Measurements from ENCODE around the gene ST6GAL1.
"Not testable (repeated sequence)": the region's sequence is repeated elsewhere in the genome, so short reads cannot be mapped to it uniquely, and the experiment has no call there.

ST6GAL1 gene

DNA sequence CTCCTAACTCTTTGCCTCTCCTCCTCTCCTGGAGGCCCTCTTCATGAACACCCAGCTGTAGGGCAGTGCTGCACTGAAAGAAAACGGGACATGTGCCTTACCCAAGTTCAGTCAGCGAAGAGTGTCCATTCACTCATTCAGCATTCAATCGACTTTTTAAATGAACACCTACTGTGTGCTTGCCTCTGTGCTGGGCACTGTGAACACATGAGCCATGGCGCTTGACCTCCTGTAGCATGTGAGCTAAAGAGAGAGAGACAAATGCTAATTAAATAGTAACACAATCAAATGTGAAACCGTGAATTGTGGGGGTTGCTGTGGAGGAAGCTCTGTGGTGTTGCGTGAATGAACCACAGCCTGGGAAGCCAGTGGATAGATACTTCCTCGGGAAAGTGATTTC lies 43.4 kb downstream of the ST6GAL1 start:
- no peak for DNase-seq

DNA sequence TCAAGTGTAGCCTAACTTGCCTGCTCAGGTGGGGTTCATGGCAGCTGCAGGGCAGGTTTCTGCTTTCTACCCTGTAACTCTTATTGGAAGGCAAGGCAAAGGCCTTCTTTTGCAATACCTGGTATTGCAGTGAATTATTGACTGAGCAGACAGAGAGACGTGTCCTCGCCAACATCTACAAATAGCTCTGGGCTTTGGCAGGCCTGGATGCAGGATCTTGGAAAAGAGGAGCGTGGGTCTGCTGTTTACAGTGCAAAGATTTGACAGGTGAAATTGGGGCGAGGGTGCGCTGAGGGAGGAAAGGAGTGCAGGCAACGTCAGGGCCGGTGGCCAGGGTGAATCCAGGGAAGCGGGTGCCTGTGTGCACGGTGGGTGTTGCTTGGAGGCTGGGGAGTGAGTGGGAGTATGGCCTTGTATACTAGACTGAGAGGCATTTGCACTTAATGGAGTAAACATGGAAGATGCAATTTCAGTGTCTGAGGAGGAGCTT lies 44.5 kb downstream of the ST6GAL1 start:
- no peak for DNase-seq

DNA sequence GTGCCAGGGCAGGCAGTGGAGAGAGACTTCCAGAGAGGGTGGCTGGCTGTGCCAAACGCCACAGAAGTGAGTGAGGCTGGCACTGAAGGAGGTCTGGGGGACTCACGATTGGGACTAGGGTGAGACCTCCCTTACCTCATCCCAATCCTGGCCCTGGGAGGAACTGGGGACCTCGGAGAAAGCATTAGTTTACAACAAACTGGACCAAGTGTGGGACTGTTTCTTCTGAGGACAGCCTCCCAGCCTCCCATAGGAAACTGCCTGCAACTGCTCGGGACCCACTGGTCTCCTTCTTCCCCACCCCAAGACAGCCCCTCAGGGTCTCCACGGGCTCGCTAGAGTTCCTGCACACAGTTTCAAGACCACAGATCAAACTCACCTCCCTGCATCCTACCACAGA lies 45.4 kb downstream of the ST6GAL1 start:
- DNase-seq, result no peak

DNA sequence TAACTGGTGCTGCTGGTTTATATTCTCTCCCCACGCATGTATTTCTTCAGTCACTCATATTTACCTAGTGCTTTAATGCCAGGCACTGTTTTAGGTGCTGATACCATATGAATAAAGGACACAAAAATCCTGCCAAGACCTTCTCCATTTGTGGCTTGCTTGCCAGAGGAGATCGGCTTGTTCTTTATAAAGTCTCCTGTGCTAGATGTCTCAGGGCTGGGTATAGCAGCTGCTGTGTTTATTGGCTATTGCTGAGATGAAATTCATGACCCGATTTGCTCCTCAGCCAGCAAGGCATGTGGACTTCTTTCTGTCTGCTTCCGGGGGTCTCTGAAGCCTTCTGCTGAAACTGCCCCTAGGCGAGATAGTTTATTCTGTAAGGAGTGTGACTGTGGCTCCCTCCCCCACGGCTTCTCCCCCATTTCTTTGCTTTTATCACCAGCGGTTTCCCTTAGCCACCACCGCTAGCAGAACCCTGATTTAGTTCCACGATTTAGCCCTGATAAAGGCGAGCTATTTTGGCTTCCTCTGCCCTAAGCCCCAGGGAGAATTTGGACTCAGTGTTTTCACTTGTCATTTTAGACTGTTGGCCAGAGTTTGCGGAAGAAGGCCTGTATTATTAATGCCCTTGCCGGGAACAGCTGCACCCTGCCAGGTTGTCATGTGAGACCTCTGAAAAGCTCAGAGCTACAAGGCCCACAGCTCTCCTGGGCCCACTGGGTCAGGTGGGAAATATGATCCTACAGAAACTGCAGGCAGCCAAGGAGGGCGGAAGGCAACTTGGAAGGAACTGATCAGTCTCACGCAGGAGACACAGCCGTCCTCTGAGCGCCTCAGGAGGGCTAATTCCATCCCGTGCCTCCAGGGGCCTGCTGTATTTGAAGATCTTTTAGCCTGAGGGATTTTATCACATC lies 46.8 kb downstream of the ST6GAL1 start:
- no peak for DNase-seq

DNA sequence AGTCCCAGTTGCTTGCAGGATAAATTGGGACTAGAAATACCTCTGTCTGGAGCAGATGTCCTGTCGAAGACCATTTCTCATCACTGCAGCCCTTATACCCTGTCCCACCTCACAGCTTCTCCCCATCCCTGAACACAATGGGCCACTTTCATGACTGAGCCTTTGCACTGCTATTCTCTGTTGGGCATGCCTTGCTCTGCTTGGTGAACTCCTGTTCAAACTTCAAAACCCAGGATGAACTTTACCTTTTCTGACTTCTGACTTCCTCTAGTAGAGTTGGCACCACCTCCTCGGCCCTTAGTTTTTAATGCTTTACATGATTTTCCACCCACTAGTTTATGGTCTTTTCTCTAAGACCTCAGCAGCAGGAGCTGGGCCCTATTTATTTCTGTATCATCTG lies 48.4 kb downstream of the ST6GAL1 start:
- no peak for DNase-seq

DNA sequence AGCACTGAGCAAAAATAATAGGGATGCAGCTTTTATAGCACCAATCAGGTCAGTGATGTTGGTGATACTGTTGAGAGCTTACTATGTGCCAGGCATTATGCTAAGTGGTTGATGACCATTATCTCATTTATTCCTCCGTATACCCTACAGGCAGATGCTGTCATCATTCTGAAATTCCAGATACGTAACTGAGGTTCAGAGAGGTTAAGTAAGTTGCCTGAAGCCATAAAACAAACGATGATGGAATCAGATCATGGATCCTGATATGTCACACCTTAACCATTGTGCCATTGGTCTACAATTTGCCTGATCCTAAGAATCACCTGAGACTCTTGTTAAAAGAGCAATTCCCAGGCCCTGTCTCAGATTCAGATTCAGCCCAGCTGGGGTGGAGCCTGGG lies 49.5 kb downstream of the ST6GAL1 start:
- DNase-seq, result peak; percentile 88

DNA sequence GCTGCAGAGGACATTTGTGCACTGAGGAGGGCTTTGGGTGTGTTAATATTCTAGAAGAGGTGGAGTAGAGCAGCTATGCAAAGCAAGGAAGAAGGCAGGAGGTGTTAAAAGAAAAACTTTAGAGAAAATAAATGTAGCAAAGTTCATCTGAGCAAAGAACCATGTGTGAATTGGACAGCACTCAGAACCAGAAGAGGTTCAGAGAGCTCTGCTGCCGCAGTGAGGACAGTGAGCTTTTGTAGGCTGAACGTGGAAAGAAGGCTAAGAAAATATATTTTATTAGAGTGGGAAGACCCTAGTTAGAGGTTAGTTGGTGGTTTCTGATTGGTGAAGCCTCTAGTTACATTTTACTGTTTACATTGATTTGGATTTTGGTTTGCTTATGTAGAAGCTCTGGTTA lies 50.7 kb downstream of the ST6GAL1 start:
- no peak for DNase-seq

DNA sequence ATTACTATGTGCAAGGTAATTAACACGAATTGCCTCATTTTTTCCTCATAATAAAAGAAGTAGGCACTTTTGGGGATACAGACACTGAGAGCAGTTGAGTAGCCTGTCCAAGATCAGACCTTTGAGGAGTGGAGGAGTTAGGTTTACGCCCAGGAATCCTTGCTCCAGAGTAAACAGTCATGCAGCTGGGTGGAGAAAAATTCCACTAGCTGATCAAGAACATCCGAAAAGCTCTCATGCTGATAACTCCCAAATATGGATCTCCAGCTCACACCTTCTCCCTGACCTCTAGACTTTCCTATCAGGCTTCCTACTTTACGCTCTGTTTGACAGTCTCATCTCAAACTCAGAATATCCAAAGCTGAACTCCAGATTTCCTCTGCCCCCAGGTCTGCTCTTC lies 53.3 kb downstream of the ST6GAL1 start:
- DNase-seq, result no peak

DNA sequence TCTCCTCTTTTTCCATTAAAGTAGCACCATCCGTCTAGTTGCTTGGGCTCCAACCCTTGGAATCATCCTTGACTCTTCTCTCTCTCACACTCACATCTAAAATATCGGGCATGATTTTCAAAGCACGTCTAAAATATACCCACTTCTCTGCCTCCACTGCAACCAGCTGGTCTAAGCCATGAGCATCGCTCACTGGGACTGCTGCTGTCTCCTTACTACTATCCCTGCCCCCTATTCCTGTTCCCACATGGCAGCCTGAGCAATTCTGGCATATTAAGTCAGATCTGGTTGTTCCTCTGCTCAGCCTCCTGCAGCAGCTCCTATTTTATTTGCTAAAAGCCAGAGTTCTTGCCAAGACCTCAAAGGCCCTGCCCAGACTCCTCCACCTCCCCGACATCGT lies 53.7 kb downstream of the ST6GAL1 start:
- no peak for DNase-seq

DNA sequence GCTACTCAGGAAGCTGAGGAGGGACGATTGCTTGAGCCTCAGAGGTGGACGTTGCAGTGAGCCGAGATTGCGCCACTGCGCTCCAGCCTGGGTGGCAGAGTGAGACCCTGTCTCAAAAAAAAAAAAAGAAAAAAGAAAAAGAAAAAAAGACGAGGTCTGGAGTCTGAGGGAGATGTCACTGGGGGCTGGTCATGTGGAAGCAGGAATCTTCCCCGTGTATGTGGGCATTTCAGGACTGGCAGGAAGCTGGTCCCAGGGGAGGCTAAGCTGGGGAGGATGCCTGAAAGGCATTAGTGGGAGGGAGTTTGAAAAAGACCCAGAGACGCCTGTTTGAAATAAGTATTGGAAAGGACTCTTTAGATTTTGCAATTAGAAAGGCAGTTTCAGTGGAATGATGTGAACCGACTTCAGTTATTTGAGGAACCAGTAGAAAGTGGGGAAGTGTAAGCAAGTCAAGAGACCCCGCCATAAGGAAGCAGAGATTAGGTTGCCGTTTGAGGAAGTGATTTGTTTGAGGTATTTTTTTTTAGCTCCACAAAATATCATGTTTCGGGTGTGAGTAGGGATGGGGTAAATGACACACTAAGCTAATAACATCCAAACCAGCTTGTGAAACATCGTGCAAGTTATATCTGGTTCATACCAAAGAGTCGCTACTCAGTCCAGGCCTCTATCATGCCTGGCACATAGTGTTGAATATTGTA lies 55.5 kb downstream of the ST6GAL1 start:
- no peak for DNase-seq

DNA sequence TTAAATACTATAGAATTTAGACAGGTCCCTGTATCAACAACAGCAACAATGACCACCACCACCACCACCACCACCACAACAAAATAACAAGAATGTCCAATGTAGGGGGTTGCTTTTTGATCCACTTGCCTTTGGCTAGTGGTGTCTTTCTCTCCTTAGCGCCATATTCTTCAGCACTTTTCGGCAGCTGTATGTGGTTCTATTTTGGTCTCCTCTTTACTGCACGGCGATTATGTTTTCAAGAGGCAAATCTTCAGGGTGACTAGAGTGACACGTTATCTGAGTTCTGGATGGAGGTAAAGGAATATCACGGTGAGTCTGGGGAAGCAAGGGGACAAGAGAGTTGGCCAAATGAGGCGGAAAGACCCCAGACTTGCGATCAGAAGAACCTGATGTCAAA lies 56.1 kb downstream of the ST6GAL1 start:
- DNase-seq, result no peak

DNA sequence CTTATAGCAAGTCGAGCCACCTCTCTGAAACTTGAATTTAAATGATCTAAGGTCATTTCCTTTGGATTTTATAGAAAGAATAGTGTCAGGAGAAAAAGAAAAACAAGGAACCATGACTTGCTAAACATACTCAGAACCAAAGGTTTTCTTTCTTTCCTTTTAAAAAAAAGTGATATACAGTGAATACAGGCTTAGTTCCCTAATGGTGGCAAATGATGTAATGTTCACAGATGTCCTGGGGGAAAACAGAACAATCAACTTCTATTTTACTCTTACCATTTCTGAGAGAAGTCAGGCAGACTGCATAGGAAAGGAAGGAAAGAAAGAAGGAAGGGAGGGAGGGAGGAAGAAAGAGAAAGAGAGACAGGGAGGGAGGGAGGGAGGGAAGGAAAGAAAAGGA lies 56.5 kb downstream of the ST6GAL1 start:
- no peak for DNase-seq

DNA sequence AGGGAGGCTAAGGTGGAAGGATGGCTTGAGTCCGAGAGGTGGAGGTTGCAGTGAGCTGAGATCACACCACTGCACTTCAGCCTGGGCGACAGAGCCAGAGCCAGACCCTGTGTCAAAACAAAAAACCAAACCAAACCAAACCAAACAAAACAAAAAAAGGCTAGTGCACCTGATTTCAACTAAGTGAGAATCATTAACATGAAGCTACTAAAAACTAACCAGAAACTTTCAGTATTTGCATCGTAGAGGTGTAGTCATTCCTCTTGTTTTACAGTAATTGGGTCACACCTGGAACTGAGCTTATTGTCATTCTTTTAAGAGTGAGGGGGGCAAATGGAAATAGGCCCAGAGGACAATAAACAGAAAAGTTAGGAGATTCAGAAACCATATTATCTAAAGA lies 58.5 kb downstream of the ST6GAL1 start:
- DNase-seq, result no peak

DNA sequence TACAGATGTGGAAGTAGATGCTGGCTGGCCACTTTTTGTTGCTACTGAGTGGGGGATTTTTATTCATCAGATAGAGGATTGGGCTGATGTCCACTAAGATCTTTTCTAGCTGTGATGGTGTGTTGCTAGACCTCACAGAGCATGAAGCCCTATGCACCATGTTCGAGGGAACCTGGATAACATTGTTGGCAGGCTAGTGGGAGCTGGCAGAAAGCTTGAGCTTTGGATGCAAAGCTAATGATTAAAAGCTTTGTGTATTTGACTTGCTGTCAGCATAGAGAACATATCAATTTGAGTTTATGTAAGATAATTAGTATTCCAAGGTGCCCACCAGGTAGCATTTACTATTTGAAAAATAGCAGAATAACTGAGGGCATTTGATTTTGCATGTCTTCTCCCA lies 59.1 kb downstream of the ST6GAL1 start:
- no peak for DNase-seq

DNA sequence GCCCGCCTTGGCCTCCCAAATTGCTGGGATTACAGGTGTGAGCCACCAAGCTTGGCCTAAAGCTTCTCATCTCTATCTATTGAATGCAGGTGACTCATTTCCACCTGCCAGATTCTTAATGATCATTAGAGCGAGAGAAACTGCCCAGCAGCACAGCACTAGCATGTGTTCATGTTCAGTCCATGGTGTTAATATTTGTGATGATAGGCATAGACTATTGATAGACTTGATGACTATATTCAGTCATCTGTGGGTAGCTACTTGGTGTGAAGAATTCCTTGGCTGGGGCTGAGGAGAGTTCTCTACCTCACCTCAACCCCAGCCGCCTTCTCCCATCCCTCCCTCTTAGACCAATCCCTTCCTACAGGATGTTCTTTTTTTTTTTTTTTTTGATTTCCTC lies 60.0 kb downstream of the ST6GAL1 start:
- no peak for DNase-seq

DNA sequence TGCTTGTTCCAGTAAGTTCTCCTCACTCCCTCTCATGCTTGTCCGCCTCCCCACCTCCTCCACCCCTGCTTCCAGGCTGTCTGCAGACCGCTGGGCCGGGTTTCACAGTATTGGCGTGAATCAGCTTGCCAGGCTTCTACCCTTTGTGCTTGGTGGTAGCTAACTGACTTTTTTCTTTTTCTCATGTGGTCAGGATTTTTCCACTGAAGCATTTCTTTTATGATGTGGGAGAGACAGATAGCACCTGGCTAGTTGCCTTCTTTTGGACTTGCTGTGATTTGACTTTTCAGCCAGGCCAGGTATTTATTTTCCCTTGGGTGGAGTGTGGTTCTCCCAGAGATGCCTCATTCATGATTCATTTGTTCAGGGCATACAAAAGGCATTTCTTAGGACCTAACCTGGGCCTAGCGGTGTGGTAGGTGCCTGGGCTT lies 60.6 kb downstream of the ST6GAL1 start:
- DNase-seq, result no peak

DNA sequence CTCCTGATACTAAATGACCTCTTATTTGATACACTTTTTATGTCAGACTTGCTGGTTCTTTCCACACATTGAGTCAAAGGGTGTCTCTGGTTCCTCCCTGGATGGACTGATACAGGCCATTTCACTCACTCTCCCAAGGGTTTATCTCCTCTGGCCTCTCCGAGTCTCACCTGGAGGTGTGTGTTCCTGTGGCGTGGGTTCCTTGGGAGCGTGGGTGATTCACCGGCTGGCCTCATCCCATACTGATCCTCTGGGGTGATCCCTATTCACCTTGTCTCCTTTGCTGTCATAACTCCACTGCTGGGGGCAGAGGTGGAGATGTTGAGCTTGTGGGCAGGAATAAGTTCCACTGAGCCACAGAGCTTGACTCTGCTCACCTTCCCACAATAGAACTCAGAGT lies 61.1 kb downstream of the ST6GAL1 start:
- DNase-seq, result no peak

DNA sequence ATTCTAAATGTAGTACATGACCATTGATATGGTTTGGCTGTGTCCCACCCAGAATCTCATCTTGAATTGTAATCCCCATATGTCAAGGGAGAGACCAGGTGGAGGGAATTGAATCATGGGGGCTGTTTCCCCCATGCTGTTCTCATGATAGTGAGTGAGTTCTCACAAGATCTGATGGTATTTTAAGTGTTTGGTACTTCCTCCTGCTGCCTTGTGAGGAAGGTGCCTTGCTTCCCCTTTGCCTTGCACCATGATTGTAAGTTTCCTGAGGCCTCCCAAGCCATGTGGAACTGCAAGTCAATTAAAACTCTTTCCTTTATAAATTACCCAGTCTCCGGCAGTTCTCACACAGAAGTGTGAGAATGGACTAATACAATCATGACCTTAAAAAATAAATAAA lies 61.8 kb downstream of the ST6GAL1 start:
- DNase-seq, result not testable (repeated sequence)

DNA sequence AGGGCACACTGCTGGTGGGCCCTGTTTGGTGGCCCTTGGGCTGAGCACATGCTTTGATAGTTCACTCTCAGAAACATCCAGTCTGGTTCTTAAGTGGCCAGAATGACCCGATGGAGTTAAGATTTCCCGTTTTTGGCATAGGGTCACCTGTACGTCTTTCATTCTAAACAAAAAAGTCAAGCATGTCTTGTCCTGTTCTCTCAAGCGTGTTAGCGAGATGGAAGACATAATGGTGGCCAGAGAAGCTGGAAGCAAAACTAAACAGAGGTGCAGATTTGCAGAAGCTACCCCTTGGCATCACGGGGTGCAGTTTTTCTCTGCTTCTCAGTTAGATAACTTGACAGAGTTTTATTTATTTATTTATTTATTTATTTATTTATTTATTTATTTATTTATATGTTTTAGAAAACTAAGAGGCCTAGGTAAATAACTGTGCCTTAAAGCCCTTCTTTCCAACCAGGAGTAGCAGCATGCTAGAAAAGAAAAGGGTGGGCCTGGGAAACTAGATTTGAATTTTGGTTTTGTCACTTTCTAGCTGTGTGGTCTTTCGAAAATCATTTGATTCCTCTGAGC lies 63.0 kb downstream of the ST6GAL1 start:
- no peak for DNase-seq

DNA sequence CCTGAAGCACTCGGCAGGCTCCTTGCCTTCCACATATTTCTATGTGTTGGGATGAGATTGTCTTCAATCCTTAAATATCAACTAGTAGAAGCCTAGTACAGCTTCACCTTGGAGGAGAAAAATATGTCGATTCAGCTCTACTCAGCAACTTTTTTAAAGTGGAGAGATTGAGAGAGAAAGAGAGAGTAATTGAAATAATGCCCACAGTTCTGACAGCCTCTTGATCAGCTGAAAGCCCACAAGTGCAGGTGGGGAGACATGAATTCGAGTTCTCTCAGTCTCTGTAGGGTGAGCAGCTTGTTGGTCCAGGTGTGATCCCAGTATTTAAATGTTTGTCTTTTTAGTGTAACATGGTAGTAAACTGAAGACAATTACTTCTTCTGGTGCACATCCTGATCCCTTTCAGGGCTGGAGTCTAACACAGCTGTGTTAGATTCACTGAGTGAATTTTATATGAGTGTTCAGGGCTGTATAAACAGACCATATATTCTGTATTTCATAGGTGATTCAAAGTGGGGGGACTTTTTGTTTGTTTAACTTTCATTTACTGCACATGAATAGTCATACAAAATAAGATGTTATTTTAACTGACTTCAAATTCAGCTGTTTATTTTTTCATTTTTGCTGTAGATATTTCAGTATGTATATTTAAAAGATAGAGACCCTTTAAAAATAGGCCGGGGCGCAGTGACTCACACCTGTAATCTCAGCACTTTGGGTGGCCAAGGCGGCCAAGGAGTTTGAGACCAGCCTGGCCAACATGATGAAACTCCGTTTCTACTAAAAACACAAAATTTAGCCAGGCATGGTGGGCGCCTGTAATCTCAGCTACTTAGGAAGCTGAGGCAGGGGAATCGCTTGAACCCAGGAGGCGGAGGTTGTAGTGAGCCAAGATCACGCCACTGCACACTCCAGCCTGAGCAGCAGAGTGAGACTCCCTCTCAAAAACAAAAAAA lies 64.0 kb downstream of the ST6GAL1 start:
- DNase-seq, result no peak

DNA sequence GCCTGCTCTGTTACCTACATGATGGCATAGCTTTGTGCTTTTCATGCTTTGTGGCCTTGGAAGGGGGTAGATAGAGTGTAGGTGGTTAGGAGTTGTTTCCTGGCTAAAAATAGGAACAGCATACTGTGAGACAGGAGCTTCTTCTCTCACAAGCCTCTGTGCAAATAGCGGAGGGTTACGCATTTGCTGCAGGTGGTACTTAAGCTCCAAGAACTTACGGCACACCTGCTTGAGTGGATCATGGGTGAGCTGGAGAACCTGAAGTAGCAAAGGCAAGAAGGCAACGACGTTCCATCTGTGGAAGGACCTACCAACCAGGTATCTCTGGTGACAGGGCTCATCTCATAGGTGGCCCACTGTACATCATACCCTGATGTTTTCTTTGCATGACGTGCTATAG lies 66.0 kb downstream of the ST6GAL1 start:
- DNase-seq, result no peak

DNA sequence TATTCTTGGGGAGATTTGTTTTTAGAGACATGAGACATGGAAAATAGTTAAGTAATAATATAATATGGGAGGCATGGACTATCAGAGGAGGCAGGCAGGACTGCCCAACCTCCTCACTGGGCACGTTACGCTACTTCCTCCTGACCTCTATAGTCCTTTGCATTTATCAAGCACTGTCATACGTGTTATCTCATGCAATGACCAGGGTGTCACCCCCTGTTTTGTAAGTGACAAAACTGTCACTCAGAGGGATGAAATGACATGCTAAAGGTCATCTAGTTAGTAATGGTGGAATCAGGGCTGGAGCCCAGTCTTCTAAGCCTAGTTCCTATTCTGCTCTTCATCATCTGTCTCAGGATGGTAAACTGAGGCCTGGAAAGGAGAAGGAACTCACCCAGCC lies 66.7 kb downstream of the ST6GAL1 start:
- DNase-seq, result no peak

DNA sequence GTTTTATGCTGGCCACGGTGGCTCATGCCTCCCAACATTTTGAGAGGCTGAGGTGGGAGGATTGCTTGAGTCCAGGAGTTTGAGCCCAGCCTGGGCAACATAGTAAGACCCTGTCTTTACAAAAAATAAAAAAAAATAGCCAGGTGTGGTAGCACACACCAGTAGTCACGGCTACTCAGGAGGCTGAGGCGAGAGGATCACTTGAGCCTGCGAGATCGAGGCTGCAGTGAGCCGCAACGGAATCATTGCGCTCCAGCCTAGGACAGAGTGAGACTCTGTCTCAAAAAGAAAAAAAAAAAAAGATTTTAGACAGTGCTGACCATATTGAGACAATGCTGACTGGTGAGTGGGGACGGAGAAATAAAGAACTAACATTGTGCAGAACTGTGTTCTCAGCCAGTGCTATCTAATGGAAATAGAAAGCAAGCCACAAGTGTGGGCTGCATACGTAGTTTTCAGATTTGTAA lies 67.2 kb downstream of the ST6GAL1 start:
- no peak for DNase-seq
